Activated gamma-delta T cell (primary cell): ENCODE measurements around the gene PRAMEF1.
"Not testable (repeated sequence)": the region's sequence is repeated elsewhere in the genome, so short reads cannot be mapped to it uniquely, and the experiment has no call there.

Experiments used
- DNase-seq: peaks from one replicate; lab custom pipeline; 2025; lab: John Stamatoyannopoulos, UW

The PRAMEF1 gene

GRCh38 chr1:12776801-12777557, 14.2 kb upstream of the PRAMEF1 start:
- DNase-seq = no peak

- DNase-seq = no peak
These were observed 13.1 kb upstream of the PRAMEF1 start for GRCh38 chr1:12778061-12778460.

GRCh38 chr1:12778907-12779306, 12.3 kb upstream of the PRAMEF1 start:
- no peak for DNase-seq

- not testable (repeated sequence) for DNase-seq
These were observed 9.7 kb upstream of the PRAMEF1 start for GRCh38 chr1:12781488-12781887.

- not testable (repeated sequence) for DNase-seq
These were observed 7.4 kb upstream of the PRAMEF1 start for GRCh38 chr1:12783783-12784182.

- DNase-seq = not testable (repeated sequence)
These were observed 6.5 kb upstream of the PRAMEF1 start for GRCh38 chr1:12784729-12785128.

GRCh38 chr1:12798911-12799310, 7.7 kb downstream of the PRAMEF1 start:
- no peak for DNase-seq

- no peak for DNase-seq
These were observed 8.5 kb downstream of the PRAMEF1 start for GRCh38 chr1:12799730-12800129.

GRCh38 chr1:12809933-12810332, 18.7 kb downstream of the PRAMEF1 start:
- no peak for DNase-seq

GRCh38 chr1:12810691-12811408, 19.7 kb downstream of the PRAMEF1 start:
- DNase-seq = no peak

- DNase-seq = no peak
These were observed 20.2 kb downstream of the PRAMEF1 start for GRCh38 chr1:12811409-12811784.

GRCh38 chr1:12819061-12819460, 27.9 kb downstream of the PRAMEF1 start:
- DNase-seq = not testable (repeated sequence)

GRCh38 chr1:12831310-12831709, 40.1 kb downstream of the PRAMEF1 start, which contains the start of gene PRAMEF11:
PRAMEF11 (minus strand) TSS chr1:12831410; CDS start chr1:12828789, 2,621 bp downstream.
- DNase-seq = not testable (repeated sequence)

GRCh38 chr1:12833251-12833650, 42.1 kb downstream of the PRAMEF1 start:
- not testable (repeated sequence) for DNase-seq
